ENCODE results near the gene VAC14. TPM values are rescaled to one million over a fixed set of nuclear protein-coding genes. Genes with fewer than 3 reads are reported as not detected.

The VAC14 gene
- total RNA-seq, 4 donors from 2014 or later: 39.5 to 65.5 (median 45.4) TPM

- H3K4me1 ChIP-seq: peaks cover 49% of the 10 kb centered on the region
- WGBS: 56% methylated on average over 6 of the region's 10 CpGs
- H3K27me3 ChIP-seq: no peaks in the 10 kb centered on the region
- H3K36me3 ChIP-seq: no peaks in the 10 kb centered on the region
- no peak for TF ChIP-seq EP300 (IDR thresholded peaks at IDR 0.05)
- TF ChIP-seq CTCF (IDR thresholded peaks at IDR 0.05): no peak
- TF ChIP-seq POLR2A (IDR thresholded peaks at IDR 0.05): no peak
- H3K27ac ChIP-seq: no peak overlapping the region
- no peak overlapping the region for H3K4me3 ChIP-seq
- DNase-seq (ENCODE audit: low spot score in 2 of 2): no peak
- H3K9me3 ChIP-seq: no peaks in the 10 kb centered on the region
Measured at GRCh38 chr16:70713824-70714223, 87.1 kb downstream of the VAC14 start.

- no peak overlapping the region for H3K27ac ChIP-seq
- no peak for DNase-seq (ENCODE audit: low spot score in 2 of 2)
- no peaks in the 10 kb centered on the region for H3K27me3 ChIP-seq
- no peak overlapping the region for H3K4me3 ChIP-seq
- 66% methylated on average over 5 of the region's 5 CpGs for WGBS
- peaks cover 49% of the 10 kb centered on the region for H3K4me1 ChIP-seq
- no peaks in the 10 kb centered on the region for H3K9me3 ChIP-seq
- TF ChIP-seq POLR2A (IDR thresholded peaks at IDR 0.05) (no peak), CTCF (IDR thresholded peaks at IDR 0.05) (no peak), POLR2AphosphoS5 (IDR thresholded peaks at IDR 0.05) (no peak), EP300 (IDR thresholded peaks at IDR 0.05) (no peak)
- H3K36me3 ChIP-seq: no peaks in the 10 kb centered on the region
Measured at GRCh38 chr16:70713342-70713741, 87.6 kb downstream of the VAC14 start.

- H3K27ac ChIP-seq: no peak overlapping the region
- no peaks in the 10 kb centered on the region for H3K9me3 ChIP-seq
- H3K4me3 ChIP-seq: no peak overlapping the region
- no peak for DNase-seq (ENCODE audit: low spot score in 2 of 2)
- peaks cover 49% of the 10 kb centered on the region for H3K4me1 ChIP-seq
- TF ChIP-seq POLR2A (IDR thresholded peaks at IDR 0.05) (no peak), POLR2AphosphoS5 (IDR thresholded peaks at IDR 0.05) (no peak), EP300 (IDR thresholded peaks at IDR 0.05) (no peak), CTCF (IDR thresholded peaks at IDR 0.05) (no peak)
- 85% methylated on average over 12 of the region's 12 CpGs for WGBS
- no peaks in the 10 kb centered on the region for H3K36me3 ChIP-seq
- H3K27me3 ChIP-seq: no peaks in the 10 kb centered on the region
Measured at GRCh38 chr16:70712942-70713341, 88.0 kb downstream of the VAC14 start.

- 86% methylated on average over 11 of the region's 11 CpGs for WGBS
- Histone ChIP-seq H3K27me3 (no peaks in the 10 kb centered on the region), H3K4me1 (peaks cover 54% of the 10 kb centered on the region), H3K9me3 (no peaks in the 10 kb centered on the region), H3K27ac (no peak overlapping the region), H3K36me3 (no peaks in the 10 kb centered on the region), H3K4me3 (no peak overlapping the region)
- DNase-seq (ENCODE audit: low spot score in 2 of 2): no peak
- TF ChIP-seq POLR2A (IDR thresholded peaks at IDR 0.05): no peak
- TF ChIP-seq POLR2AphosphoS5 (IDR thresholded peaks at IDR 0.05): no peak
- no peak for TF ChIP-seq CTCF (IDR thresholded peaks at IDR 0.05)
- TF ChIP-seq EP300 (IDR thresholded peaks at IDR 0.05): no peak
Measured at GRCh38 chr16:70712359-70712758, 88.6 kb downstream of the VAC14 start.

- Histone ChIP-seq H3K4me3 (no peak overlapping the region), H3K36me3 (no peaks in the 10 kb centered on the region), H3K27me3 (no peaks in the 10 kb centered on the region), H3K4me1 (peaks cover 55% of the 10 kb centered on the region), H3K9me3 (no peaks in the 10 kb centered on the region), H3K27ac (no peak overlapping the region)
- TF ChIP-seq POLR2AphosphoS5 (IDR thresholded peaks at IDR 0.05): no peak
- 93% methylated on average over 9 of the region's 14 CpGs for WGBS
- no peak for DNase-seq (ENCODE audit: low spot score in 2 of 2)
Measured at GRCh38 chr16:70711211-70712031, 89.5 kb downstream of the VAC14 start.

Data from suprapubic skin (tissue), 4 donors.